Endothelial cell of umbilical vein (primary cell): ENCODE measurements around the gene EPN2. TPM values are rescaled to one million over a fixed set of nuclear protein-coding genes. Genes with fewer than 3 reads are reported as not detected.

ENCODE experiments used
- BruUV-seq: library from RNA; stranded (reverse); fragments of 400-500 nt; replicated peaks from 2 replicates; lab custom pipeline; 2021; lab: Mats Ljungman, UMichigan
- CTCF ChIA-PET: fragments of 300-600, 350-600 bp; sonication (Branson Sonifier 250); formaldehyde crosslinking; loops from one replicate; lab custom pipeline; 2021; ENCODE audit warnings: antibody characterized with exemption, inconsistent platforms; lab: Charles Lee
- POLR2A ChIA-PET: fragments of 300-600, 350-600 bp; sonication (Branson Sonifier 250); formaldehyde crosslinking; loops from one replicate; lab custom pipeline; 2021; ENCODE audit warnings: antibody characterized with exemption, inconsistent platforms; lab: Charles Lee
- DNase-seq: peaks from one replicate; pipeline ENCODE4 v3.0.0-alpha.2; 2011; ENCODE audit warnings: low read depth, low spot score
- FAIRE-seq: peaks from 2 replicates; lab custom pipeline; 2011; peaks lifted over from hg19 to GRCh38; lab: Jason Lieb, UNC
- H2AFZ ChIP-seq: 2 replicates; pipeline ENCODE4 v1.6.0; 2012; ENCODE audit warnings: low read depth, low read length, control low read depth, inconsistent platforms
- H3K27ac ChIP-seq: 2 replicates; pipeline ENCODE4 v1.5.1; 2011; ENCODE audit warnings: low read depth, mild to moderate bottlenecking, control low read depth, low read length, moderate library complexity; ENCODE audit not compliant: insufficient read depth
- H3K27me3 ChIP-seq, 2 experiments: 2 replicates each; pipeline versions ENCODE4 v1.6.0 to v1.6.1; 2011; ENCODE audit warnings: low read length in 2 of 2, mixed read lengths in 1 of 2; ENCODE audit not compliant: control insufficient read depth in 2 of 2, insufficient read depth in 2 of 2
- H3K36me3 ChIP-seq, 2 experiments: 2 replicates in 1 of 2; 3 replicates in 1 of 2; pipeline ENCODE4 v1.5.1; 2011; ENCODE audit warnings: low read length in 2 of 2, mild to moderate bottlenecking in 1 of 2, moderate library complexity in 1 of 2; ENCODE audit not compliant: control insufficient read depth in 2 of 2, insufficient read depth in 2 of 2; ENCODE audit errors: extremely low read depth in 1 of 2
- H3K4me1 ChIP-seq: 3 replicates; pipeline ENCODE4 v1.5.1; 2011; ENCODE audit warnings: mild to moderate bottlenecking, low read length; ENCODE audit not compliant: control insufficient read depth, insufficient read depth; ENCODE audit errors: extremely low read depth
- H3K4me2 ChIP-seq: 2 replicates; pipeline ENCODE4 v1.6.1; 2011; ENCODE audit warnings: low read length, control low read depth, mixed read lengths; ENCODE audit not compliant: insufficient read depth
- H3K4me3 ChIP-seq, 3 experiments: fragments of 200-600 bp in 1 of 3; sonication (generic), shearing (Covaris generic) in 1 of 3; replicated peaks in 1 of 3; 2 replicates each; pipeline ENCODE4 v1.5.1; 2011 to 2016; ENCODE audit warnings: control low read depth in 3 of 3, low read length in 3 of 3, mild to moderate bottlenecking in 2 of 3, inconsistent platforms in 1 of 3, low read depth in 1 of 3, moderate library complexity in 1 of 3; ENCODE audit not compliant: insufficient read depth in 1 of 3
- H3K79me2 ChIP-seq: 2 replicates; pipeline ENCODE4 v1.6.0; 2012; ENCODE audit warnings: low read length, inconsistent platforms; ENCODE audit not compliant: control insufficient read depth, insufficient read depth
- H3K9ac ChIP-seq: replicated peaks from 2 replicates; pipeline ENCODE3; 2011; ENCODE audit warnings: low read length, control low read depth; ENCODE audit not compliant: insufficient read depth; ENCODE audit errors: extremely low read depth
- H3K9me1 ChIP-seq: replicated peaks from 3 replicates; pipeline ENCODE4 v1.6.0; 2011; ENCODE audit warnings: mild to moderate bottlenecking, low read length; ENCODE audit not compliant: control insufficient read depth, insufficient read depth; ENCODE audit errors: extremely low read depth
- H3K9me3 ChIP-seq: replicated peaks from 2 replicates; pipeline ENCODE4 v1.5.1; 2012; ENCODE audit warnings: low read length, inconsistent platforms; ENCODE audit not compliant: control insufficient read depth, insufficient read depth
- H4K20me1 ChIP-seq: replicated peaks from 2 replicates; pipeline ENCODE3; 2011; ENCODE audit warnings: mild to moderate bottlenecking, low read length; ENCODE audit not compliant: control insufficient read depth, insufficient read depth; ENCODE audit errors: extremely low read depth
- EZH2 ChIP-seq: IDR thresholded peaks from 2 replicates; pipeline ENCODE4 v1.6.1; 2012; ENCODE audit warnings: borderline replicate concordance, low read depth, mild to moderate bottlenecking, moderate library complexity, low read length, inconsistent platforms; ENCODE audit not compliant: severe bottlenecking
- FOS ChIP-seq: IDR thresholded peaks from 2 replicates; pipeline ENCODE4 v1.6.1; 2011; ENCODE audit warnings: mild to moderate bottlenecking, low read length, moderate library complexity, borderline replicate concordance; ENCODE audit not compliant: insufficient read depth
- GATA2 ChIP-seq: IDR thresholded peaks from 2 replicates; pipeline ENCODE4 v1.7.0; 2011; ENCODE audit warnings: low read depth, mild to moderate bottlenecking, moderate library complexity, mixed read lengths, low read length; ENCODE audit not compliant: insufficient read length, insufficient read depth
- JUN ChIP-seq: IDR thresholded peaks from 2 replicates; pipeline ENCODE4 v1.6.1; 2011; ENCODE audit warnings: borderline replicate concordance, low read depth; ENCODE audit not compliant: insufficient read length, insufficient read depth
- MYC ChIP-seq: IDR thresholded peaks from one replicate; pipeline ENCODE4 v1.6.1; 2011; ENCODE audit warnings: mild to moderate bottlenecking, low read depth, low read length
- POLR2A ChIP-seq: IDR thresholded peaks from 2 replicates; pipeline ENCODE4 v1.6.1; 2012; ENCODE audit warnings: low read depth, mild to moderate bottlenecking, control low read depth, low read length
- POLR2AphosphoS5 ChIP-seq: IDR thresholded peaks from 2 replicates; pipeline ENCODE4 v1.6.1; 2012; ENCODE audit warnings: low read depth, mild to moderate bottlenecking, control low read depth, low read length, moderate library complexity; ENCODE audit not compliant: insufficient read depth
- dilution Hi-C: fragments of 300-500 bp; cut with MboI; formaldehyde crosslinking; loops from one replicate; pipeline ENCODE4 v1.15.0; 2019; ENCODE audit warnings: low sequenced_read_pairs; ENCODE audit not compliant: extremely low pct_ligation_motif_present
- intact Hi-C: fragments of 100-400 bp; cut with micrococcal nuclease; formaldehyde crosslinking; loops from one replicate; pipeline ENCODE4 v1.10.0; 2022
- polyA plus RNA-seq, 4 experiments: library from polyadenylated mRNA; depleted of rRNA in 3 of 4; stranded (reverse) in 3 of 4; unstranded in 1 of 4; fragments of >200 nt; gene quantifications; 2 replicates each; pipeline versions ENCODE4 v1.2.1 to v1.2.3, GENCODE V29; 2011 to 2012; ENCODE audit warnings: missing spikeins in 1 of 4
- total RNA-seq: library from RNA; stranded (reverse); gene quantifications from 2 replicates; pipeline ENCODE4 v1.2.3, GENCODE V29; 2021
- TF ChIP-seq, protein P1 (sequence below): IDR thresholded peaks from 2 replicates; pipeline ENCODE4 v1.6.1; 2011; ENCODE audit not compliant: insufficient read depth, insufficient read length
- TF ChIP-seq, protein P2 (sequence below), 2 donors: IDR thresholded peaks; 1 replicate in 1 of 2; 2 replicates in 1 of 2; pipeline ENCODE4 v1.5.1; 2011; ENCODE audit warnings: low read length in 2 of 2, mild to moderate bottlenecking in 2 of 2, moderate library complexity in 2 of 2, control low read depth in 1 of 2, inconsistent platforms in 1 of 2, low read depth in 1 of 2; ENCODE audit not compliant: insufficient read depth in 1 of 2; ENCODE audit errors: extremely low read depth in 1 of 2

Gene EPN2
- total and polyA plus RNA-seq, 2 donors (not counting 3 experiments of a cell fraction or from before 2014, with no cell fraction given): 40.3 to 70.5 TPM

DNA sequence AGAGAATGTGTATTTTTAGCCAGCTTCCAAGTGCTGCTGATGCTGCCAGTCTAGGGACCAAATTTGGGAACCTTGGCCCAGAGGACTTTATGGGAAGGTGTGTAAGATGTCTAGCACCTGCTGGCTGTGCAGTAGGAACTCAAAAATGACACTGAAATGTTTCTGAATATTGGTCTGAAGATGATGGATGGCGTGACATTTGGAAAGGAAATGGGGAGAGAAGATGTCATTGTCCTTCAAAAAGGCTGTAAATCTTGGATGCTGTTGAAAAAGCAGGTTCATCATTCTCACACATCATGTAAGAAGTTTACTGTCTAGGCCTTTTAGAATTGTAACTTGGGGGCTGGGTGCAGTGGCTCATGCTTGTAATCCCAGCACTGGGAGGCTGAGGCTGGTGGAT, 6.7 kb downstream of the EPN2 start:
- intact Hi-C loops: no loop called here
- peaks cover 3% of the 10 kb centered on the region for H4K20me1 ChIP-seq

More for the DNA sequence above, 6.7 kb downstream of the EPN2 start:
- H3K27me3 ChIP-seq: no peaks in the 10 kb centered on the region
- TF ChIP-seq GATA2 (no peak), JUN (no peak), MYC (no peak), POLR2AphosphoS5 (no peak), EZH2 (no peak), FOS (no peak), POLR2A (no peak)
- TF ChIP-seq, protein P1, sequence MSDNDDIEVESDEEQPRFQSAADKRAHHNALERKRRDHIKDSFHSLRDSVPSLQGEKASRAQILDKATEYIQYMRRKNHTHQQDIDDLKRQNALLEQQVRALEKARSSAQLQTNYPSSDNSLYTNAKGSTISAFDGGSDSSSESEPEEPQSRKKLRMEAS: no peak
- TF ChIP-seq, protein P2, sequence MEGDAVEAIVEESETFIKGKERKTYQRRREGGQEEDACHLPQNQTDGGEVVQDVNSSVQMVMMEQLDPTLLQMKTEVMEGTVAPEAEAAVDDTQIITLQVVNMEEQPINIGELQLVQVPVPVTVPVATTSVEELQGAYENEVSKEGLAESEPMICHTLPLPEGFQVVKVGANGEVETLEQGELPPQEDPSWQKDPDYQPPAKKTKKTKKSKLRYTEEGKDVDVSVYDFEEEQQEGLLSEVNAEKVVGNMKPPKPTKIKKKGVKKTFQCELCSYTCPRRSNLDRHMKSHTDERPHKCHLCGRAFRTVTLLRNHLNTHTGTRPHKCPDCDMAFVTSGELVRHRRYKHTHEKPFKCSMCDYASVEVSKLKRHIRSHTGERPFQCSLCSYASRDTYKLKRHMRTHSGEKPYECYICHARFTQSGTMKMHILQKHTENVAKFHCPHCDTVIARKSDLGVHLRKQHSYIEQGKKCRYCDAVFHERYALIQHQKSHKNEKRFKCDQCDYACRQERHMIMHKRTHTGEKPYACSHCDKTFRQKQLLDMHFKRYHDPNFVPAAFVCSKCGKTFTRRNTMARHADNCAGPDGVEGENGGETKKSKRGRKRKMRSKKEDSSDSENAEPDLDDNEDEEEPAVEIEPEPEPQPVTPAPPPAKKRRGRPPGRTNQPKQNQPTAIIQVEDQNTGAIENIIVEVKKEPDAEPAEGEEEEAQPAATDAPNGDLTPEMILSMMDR (IDR thresholded peaks at IDR 0.05; ENCODE audit: extremely low read depth in 1 of 2, insufficient read depth in 1 of 2, low read depth in 1 of 2, low read length in 2 of 2): no peak
- peaks cover 70% of the 10 kb centered on the region for H3K79me2 ChIP-seq
- no peak overlapping the region for H3K9ac ChIP-seq
- H3K9me3 ChIP-seq: no peaks in the 10 kb centered on the region
- POLR2A ChIA-PET: no interaction called here
- no peak overlapping the region for H3K4me3 ChIP-seq
- H3K4me1 ChIP-seq: no peaks in the 10 kb centered on the region
- FAIRE-seq (no peak), DNase-seq (no peak)
- no peak overlapping the region for H3K27ac ChIP-seq
- no TSS peak for BruUV-seq
- no peak overlapping the region for H3K4me2 ChIP-seq
- dilution Hi-C loops: no loop called here
- no peaks in the 10 kb centered on the region for H3K9me1 ChIP-seq
- no peaks in the 10 kb centered on the region for H3K36me3 ChIP-seq
- CTCF ChIA-PET: no interaction called here
- no peak overlapping the region for H2AFZ ChIP-seq
